ENCODE data around the gene PSG6.
"Not testable (repeated sequence)": the region's sequence is repeated elsewhere in the genome, so short reads cannot be mapped to it uniquely, and the experiment has no call there.

Gene PSG6

GRCh38 chr19:42917634-42918033 lies at the start of gene PSG6:
PSG6 (minus strand) TSS chr19:42917894; CDS start chr19:42917792, 102 bp downstream.
- not testable (repeated sequence) for DNase-seq (ENCODE audit: low read depth)

GRCh38 chr19:42965176-42965575 lies 47.5 kb upstream of the PSG6 start:
- no peak for DNase-seq (ENCODE audit: low read depth)

GRCh38 chr19:42961119-42961518 lies 43.4 kb upstream of the PSG6 start:
- no peak for DNase-seq (ENCODE audit: low read depth)

GRCh38 chr19:42952126-42952525 lies 34.4 kb upstream of the PSG6 start:
- not testable (repeated sequence) for DNase-seq (ENCODE audit: low read depth)

- not testable (repeated sequence) for DNase-seq (ENCODE audit: low read depth)
Measured at GRCh38 chr19:42951476-42951875, 33.8 kb upstream of the PSG6 start.

GRCh38 chr19:42942187-42942789 lies 24.6 kb upstream of the PSG6 start:
- DNase-seq (ENCODE audit: low read depth): no peak

GRCh38 chr19:42937107-42937506 lies 19.4 kb upstream of the PSG6 start, which contains the start of gene PSG7:
PSG7 (minus strand) TSS chr19:42937207; CDS start chr19:42937076, 131 bp downstream.
- not testable (repeated sequence) for DNase-seq (ENCODE audit: low read depth)

GRCh38 chr19:42934726-42935125 lies 17.0 kb upstream of the PSG6 start:
- not testable (repeated sequence) for DNase-seq (ENCODE audit: low read depth)

GRCh38 chr19:42934183-42934582 lies 16.5 kb upstream of the PSG6 start:
- DNase-seq (ENCODE audit: low read depth): not testable (repeated sequence)

GRCh38 chr19:42933412-42933811 lies 15.7 kb upstream of the PSG6 start:
- DNase-seq (ENCODE audit: low read depth): not testable (repeated sequence)

- not testable (repeated sequence) for DNase-seq (ENCODE audit: low read depth)
Measured at GRCh38 chr19:42932485-42933101, 14.9 kb upstream of the PSG6 start.

GRCh38 chr19:42930214-42930613 lies 12.5 kb upstream of the PSG6 start:
- DNase-seq (ENCODE audit: low read depth): not testable (repeated sequence)

- no peak for DNase-seq (ENCODE audit: low read depth)
Measured at GRCh38 chr19:42928896-42929295, 11.2 kb upstream of the PSG6 start.

GRCh38 chr19:42926781-42927180 lies 9.1 kb upstream of the PSG6 start:
- DNase-seq (ENCODE audit: low read depth): no peak

GRCh38 chr19:42923106-42923505 lies 5.4 kb upstream of the PSG6 start:
- not testable (repeated sequence) for DNase-seq (ENCODE audit: low read depth)

GRCh38 chr19:42920971-42921370 lies 3.3 kb upstream of the PSG6 start:
- DNase-seq (ENCODE audit: low read depth): not testable (repeated sequence)

- no peak for DNase-seq (ENCODE audit: low read depth)
Measured at GRCh38 chr19:42919757-42920079, 2.0 kb upstream of the PSG6 start.

- DNase-seq (ENCODE audit: low read depth): not testable (repeated sequence)
Measured at GRCh38 chr19:42919070-42919756, 1.5 kb upstream of the PSG6 start.

- not testable (repeated sequence) for DNase-seq (ENCODE audit: low read depth)
Measured at GRCh38 chr19:42918377-42919069, 829 bp upstream of the PSG6 start.

GRCh38 chr19:42916931-42917330 lies 763 bp downstream of the PSG6 start:
- DNase-seq (ENCODE audit: low read depth): not testable (repeated sequence)

GRCh38 chr19:42913516-42913915 lies 4.2 kb downstream of the PSG6 start:
- DNase-seq (ENCODE audit: low read depth): not testable (repeated sequence)

- not testable (repeated sequence) for DNase-seq (ENCODE audit: low read depth)
Measured at GRCh38 chr19:42912941-42913340, 4.8 kb downstream of the PSG6 start.

- not testable (repeated sequence) for DNase-seq (ENCODE audit: low read depth)
Measured at GRCh38 chr19:42911731-42912130, 6.0 kb downstream of the PSG6 start.
